ENCODE results near the gene ERC1.

The ERC1 gene

GRCh38 chr12:1182069-1182468 lies 191.0 kb downstream of the ERC1 start:
- Histone ChIP-seq H3K9me3 (ENCODE audit: control insufficient read depth, insufficient read depth, low read depth, low read length) (no peaks in the 10 kb centered on the region), H3K4me1 (ENCODE audit: control insufficient read depth, insufficient read depth, low read length) (peaks cover 7% of the 10 kb centered on the region; the same call in 1 of the 2 replicates), H3K36me3 (ENCODE audit: control insufficient read depth in 2 of 2, insufficient read depth in 1 of 2, low read length in 2 of 2) (peaks cover 5 to 19% of the 10 kb centered on the region in 2 experiments), H3K27ac (ENCODE audit: extremely low read depth, low read depth, low read length) (no peak overlapping the region), H3K4me3 (ENCODE audit: low read depth, low read length) (no peak overlapping the region)
- ChIA-PET POLR2A (interaction anchor here (1.0 kb wide), 1 partner anchor 232 kb away, joined by 3 read pairs; the partner anchor contains the start of gene RAD52), CTCF (interaction anchor here (0.6 kb wide), 1 partner anchor 30 kb away, joined by 3 read pairs; no protein-coding TSS in a partner anchor)
- TF ChIP-seq ZNF555 (tag by site-specific recombination; conservative IDR thresholded peaks at IDR 0.05) (no peak), INSM2 (tag by site-specific recombination; IDR thresholded peaks at IDR 0.05) (no peak), ZNF366 (tag by site-specific recombination; conservative IDR thresholded peaks at IDR 0.05) (no peak), ZNF837 (tag by site-specific recombination; IDR thresholded peaks at IDR 0.05) (no peak), ZNF24 (tag by site-specific recombination; IDR thresholded peaks at IDR 0.05) (no peak), KLF16 (tag by site-specific recombination; IDR thresholded peaks at IDR 0.05) (no peak), ZNF600 (tag by site-specific recombination; IDR thresholded peaks at IDR 0.05) (no peak), ZNF704 (tag by site-specific recombination; IDR thresholded peaks at IDR 0.05) (no peak), RBAK (tag by site-specific recombination; IDR thresholded peaks at IDR 0.05) (no peak), ZNF132 (tag by site-specific recombination; IDR thresholded peaks at IDR 0.05; ENCODE audit: borderline replicate concordance) (no peak), ZNF510 (tag by site-specific recombination; IDR thresholded peaks at IDR 0.05; ENCODE audit: insufficient replicate concordance) (no peak), ZNF530 (tag by site-specific recombination; IDR thresholded peaks at IDR 0.05; ENCODE audit: low read depth) (no peak), ZNF16 (tag by site-specific recombination; IDR thresholded peaks at IDR 0.05; ENCODE audit: low read depth) (no peak), ZNF266 (tag by site-specific recombination; IDR thresholded peaks at IDR 0.05; ENCODE audit: low read depth) (no peak), ZNF449 (tag by site-specific recombination; IDR thresholded peaks at IDR 0.05) (no peak), ZNF214 (tag by site-specific recombination; IDR thresholded peaks at IDR 0.05; ENCODE audit: borderline replicate concordance) (no peak), HOXA7 (CRISPR knock-in tag; IDR thresholded peaks at IDR 0.05; ENCODE audit: borderline replicate concordance) (no peak)

- ChIA-PET POLR2A (no interaction called here), CTCF (interaction anchor here (0.7 to 0.9 kb wide), 2 partner anchors 66 to 82 kb away, joined by 4 read pairs; no protein-coding TSS in a partner anchor)
- Histone ChIP-seq H3K36me3 (ENCODE audit: control insufficient read depth in 2 of 2, insufficient read depth in 1 of 2, low read length in 2 of 2) (peaks cover 10 to 23% of the 10 kb centered on the region in 2 experiments), H3K4me1 (ENCODE audit: control insufficient read depth, insufficient read depth, low read length) (peaks cover 7% of the 10 kb centered on the region), H3K4me3 (ENCODE audit: low read depth, low read length) (no peak overlapping the region), H3K9me3 (ENCODE audit: control insufficient read depth, insufficient read depth, low read depth, low read length) (no peaks in the 10 kb centered on the region), H3K27ac (ENCODE audit: extremely low read depth, low read depth, low read length) (no peak overlapping the region)
- TF ChIP-seq ATF2 (tag by site-specific recombination; IDR thresholded peaks at IDR 0.05; ENCODE audit: low read depth) (no peak), HOXD13 (CRISPR knock-in tag; IDR thresholded peaks at IDR 0.05; ENCODE audit: borderline replicate concordance) (no peak), ZNF133 (tag by site-specific recombination; IDR thresholded peaks at IDR 0.05) (no peak), PATZ1 (tag by site-specific recombination; IDR thresholded peaks at IDR 0.05) (no peak), TSHZ1 (tag by site-specific recombination; IDR thresholded peaks at IDR 0.05; ENCODE audit: borderline replicate concordance) (no peak), IKZF3 (tag by site-specific recombination; IDR thresholded peaks at IDR 0.05) (no peak)
Observed at GRCh38 chr12:1184402-1184801, 193.4 kb downstream of the ERC1 start.
